Measurements from ENCODE around the gene ADCY2. TPM values are rescaled to one million over a fixed set of nuclear protein-coding genes. Genes with fewer than 3 reads are reported as not detected.

The ADCY2 gene
- total RNA-seq, 2 donors from 2014 or later = 5.2 to 17.7 TPM

- 52% methylated on average over 3 of the region's 3 CpGs for WGBS
- H3K27ac ChIP-seq = no peak overlapping the region
- H3K36me3 ChIP-seq = no peaks in the 10 kb centered on the region
- no peaks in the 10 kb centered on the region for H3K27me3 ChIP-seq (replicated peaks; ENCODE audit: insufficient read depth)
- H3K9me3 ChIP-seq = no peaks in the 10 kb centered on the region
- no peaks in the 10 kb centered on the region for H3K4me1 ChIP-seq (replicated peaks)
- intact Hi-C loops (cut with DNase I) = loop anchor here (2.0 kb wide), 1 partner anchor 62 kb away; no protein-coding TSS in a partner anchor
- H3K4me3 ChIP-seq = no peak overlapping the region
- TF ChIP-seq POLR2A (IDR thresholded peaks at IDR 0.05) (no peak), CTCF (IDR thresholded peaks at IDR 0.05) (no peak), POLR2AphosphoS5 (IDR thresholded peaks at IDR 0.05) (no peak)
- no peak for DNase-seq (ENCODE audit: low spot score)
Observed at GRCh38 chr5:7753181-7753580, 357.2 kb downstream of the ADCY2 start.

- Histone ChIP-seq H3K4me3 (no peak overlapping the region), H3K9me3 (no peaks in the 10 kb centered on the region), H3K27ac (no peak overlapping the region), H3K27me3 (replicated peaks; ENCODE audit: insufficient read depth) (no peaks in the 10 kb centered on the region), H3K4me1 (replicated peaks) (no peaks in the 10 kb centered on the region), H3K36me3 (no peaks in the 10 kb centered on the region)
- intact Hi-C loops (cut with DNase I) = loop anchor here (2.0 kb wide), 1 partner anchor 61 kb away; no protein-coding TSS in a partner anchor
- 78% methylated on average over 1 of the region's 1 CpG for WGBS
- TF ChIP-seq POLR2A (IDR thresholded peaks at IDR 0.05) (no peak), CTCF (IDR thresholded peaks at IDR 0.05) (no peak), POLR2AphosphoS5 (IDR thresholded peaks at IDR 0.05) (no peak)
- DNase-seq (ENCODE audit: low spot score) = no peak
Observed at GRCh38 chr5:7753596-7753995, 357.7 kb downstream of the ADCY2 start.

- no peak for TF ChIP-seq CTCF (IDR thresholded peaks at IDR 0.05)
- TF ChIP-seq POLR2AphosphoS5 (IDR thresholded peaks at IDR 0.05) = no peak
- no peak for TF ChIP-seq POLR2A (IDR thresholded peaks at IDR 0.05)
- WGBS = 94% methylated on average over 6 of the region's 6 CpGs
- intact Hi-C loops (cut with DNase I) = no loop called here
- no peaks in the 10 kb centered on the region for H3K4me1 ChIP-seq (replicated peaks)
- no peak overlapping the region for H3K27ac ChIP-seq
- H3K4me3 ChIP-seq = no peak overlapping the region
- H3K36me3 ChIP-seq = no peaks in the 10 kb centered on the region
- H3K27me3 ChIP-seq (replicated peaks; ENCODE audit: insufficient read depth) = no peaks in the 10 kb centered on the region
- H3K9me3 ChIP-seq = no peaks in the 10 kb centered on the region
- DNase-seq (ENCODE audit: low spot score) = no peak
Observed at GRCh38 chr5:7754490-7754889, 358.6 kb downstream of the ADCY2 start.

GRCh38 chr5:7754997-7755596, 359.2 kb downstream of the ADCY2 start:
- Histone ChIP-seq H3K27me3 (replicated peaks; ENCODE audit: insufficient read depth) (no peaks in the 10 kb centered on the region), H3K4me3 (no peak overlapping the region), H3K36me3 (no peaks in the 10 kb centered on the region), H3K9me3 (no peaks in the 10 kb centered on the region), H3K4me1 (replicated peaks) (no peaks in the 10 kb centered on the region), H3K27ac (no peak overlapping the region)
- 46% methylated on average over 13 of the region's 13 CpGs for WGBS
- intact Hi-C loops (cut with DNase I) = no loop called here
- DNase-seq (ENCODE audit: low spot score) = peak; percentile 54
- peak; percentile 32 to 70 (median 54) for TF ChIP-seq CTCF (IDR thresholded peaks at IDR 0.05)
- no peak for TF ChIP-seq POLR2A (IDR thresholded peaks at IDR 0.05)

- intact Hi-C loops (cut with DNase I) = no loop called here
- 89% methylated on average over 5 of the region's 5 CpGs for WGBS
- H3K27ac ChIP-seq = no peak overlapping the region
- H3K4me1 ChIP-seq (replicated peaks) = no peaks in the 10 kb centered on the region
- H3K4me3 ChIP-seq = no peak overlapping the region
- H3K27me3 ChIP-seq (replicated peaks; ENCODE audit: insufficient read depth) = no peaks in the 10 kb centered on the region
- no peaks in the 10 kb centered on the region for H3K9me3 ChIP-seq
- DNase-seq (ENCODE audit: low spot score) = no peak
- no peaks in the 10 kb centered on the region for H3K36me3 ChIP-seq
- TF ChIP-seq POLR2AphosphoS5 (IDR thresholded peaks at IDR 0.05) (no peak), CTCF (IDR thresholded peaks at IDR 0.05) (no peak), POLR2A (IDR thresholded peaks at IDR 0.05) (no peak)
Observed at GRCh38 chr5:7755958-7756357, 360.0 kb downstream of the ADCY2 start.

All from prostate gland (tissue), 2 donors.